ENCODE results near the gene APIP. TPM values are rescaled to one million over a fixed set of nuclear protein-coding genes. Genes with fewer than 3 reads are reported as not detected.

Gene APIP
- polyA plus RNA-seq, 2 of the 4 experiments (the other 2 are of a cell fraction) = 42.4 to 55.6 TPM

- ATAC-seq (no peak), DNase-seq (ENCODE audit: low read depth in 1 of 2, low spot score in 1 of 2) (no peak), FAIRE-seq (no peak)
- Histone ChIP-seq H3K4me1 (0 out of 3 replicates have a peak, but pooled peaks cover 3% of the 10 kb centered on the region), H3K27ac (no peak overlapping the region), H3K4me3 (no peak overlapping the region), H3K9me3 (no peaks in the 10 kb centered on the region), H3K4me2 (no peak overlapping the region)
- TF ChIP-seq ZSCAN20 (CRISPR knock-in tag; IDR thresholded peaks at IDR 0.05) (no peak), KDM5A (IDR thresholded peaks at IDR 0.05) (no peak), HEYL (CRISPR knock-in tag; IDR thresholded peaks at IDR 0.05) (no peak), GATA3 (IDR thresholded peaks at IDR 0.05; ENCODE audit: borderline replicate concordance) (no peak), NPAS2 (CRISPR knock-in tag; IDR thresholded peaks at IDR 0.05; ENCODE audit: borderline replicate concordance) (no peak), SREBF2 (IDR thresholded peaks at IDR 0.05) (no peak), HES2 (IDR thresholded peaks at IDR 0.05) (no peak), ATOH8 (CRISPR knock-in tag; IDR thresholded peaks at IDR 0.05; ENCODE audit: low read depth) (no peak), FOSB (CRISPR knock-in tag; IDR thresholded peaks at IDR 0.05) (no peak), CEBPB (IDR thresholded peaks at IDR 0.05) (no peak), EHMT2 (IDR thresholded peaks at IDR 0.05; ENCODE audit: low read depth) (no peak), ESRRA (IDR thresholded peaks at IDR 0.05; ENCODE audit: borderline replicate concordance, low read length) (no peak), BHLHE40 (IDR thresholded peaks at IDR 0.05; ENCODE audit: low read depth, low read length) (no peak), MAX (IDR thresholded peaks at IDR 0.05) (no peak), HMGXB4 (CRISPR knock-in tag; IDR thresholded peaks at IDR 0.05; ENCODE audit: borderline replicate concordance) (no peak)
- TF ChIP-seq, protein P1, sequence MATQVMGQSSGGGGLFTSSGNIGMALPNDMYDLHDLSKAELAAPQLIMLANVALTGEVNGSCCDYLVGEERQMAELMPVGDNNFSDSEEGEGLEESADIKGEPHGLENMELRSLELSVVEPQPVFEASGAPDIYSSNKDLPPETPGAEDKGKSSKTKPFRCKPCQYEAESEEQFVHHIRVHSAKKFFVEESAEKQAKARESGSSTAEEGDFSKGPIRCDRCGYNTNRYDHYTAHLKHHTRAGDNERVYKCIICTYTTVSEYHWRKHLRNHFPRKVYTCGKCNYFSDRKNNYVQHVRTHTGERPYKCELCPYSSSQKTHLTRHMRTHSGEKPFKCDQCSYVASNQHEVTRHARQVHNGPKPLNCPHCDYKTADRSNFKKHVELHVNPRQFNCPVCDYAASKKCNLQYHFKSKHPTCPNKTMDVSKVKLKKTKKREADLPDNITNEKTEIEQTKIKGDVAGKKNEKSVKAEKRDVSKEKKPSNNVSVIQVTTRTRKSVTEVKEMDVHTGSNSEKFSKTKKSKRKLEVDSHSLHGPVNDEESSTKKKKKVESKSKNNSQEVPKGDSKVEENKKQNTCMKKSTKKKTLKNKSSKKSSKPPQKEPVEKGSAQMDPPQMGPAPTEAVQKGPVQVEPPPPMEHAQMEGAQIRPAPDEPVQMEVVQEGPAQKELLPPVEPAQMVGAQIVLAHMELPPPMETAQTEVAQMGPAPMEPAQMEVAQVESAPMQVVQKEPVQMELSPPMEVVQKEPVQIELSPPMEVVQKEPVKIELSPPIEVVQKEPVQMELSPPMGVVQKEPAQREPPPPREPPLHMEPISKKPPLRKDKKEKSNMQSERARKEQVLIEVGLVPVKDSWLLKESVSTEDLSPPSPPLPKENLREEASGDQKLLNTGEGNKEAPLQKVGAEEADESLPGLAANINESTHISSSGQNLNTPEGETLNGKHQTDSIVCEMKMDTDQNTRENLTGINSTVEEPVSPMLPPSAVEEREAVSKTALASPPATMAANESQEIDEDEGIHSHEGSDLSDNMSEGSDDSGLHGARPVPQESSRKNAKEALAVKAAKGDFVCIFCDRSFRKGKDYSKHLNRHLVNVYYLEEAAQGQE (IDR thresholded peaks at IDR 0.05) = no peak
- TF ChIP-seq, protein P2, sequence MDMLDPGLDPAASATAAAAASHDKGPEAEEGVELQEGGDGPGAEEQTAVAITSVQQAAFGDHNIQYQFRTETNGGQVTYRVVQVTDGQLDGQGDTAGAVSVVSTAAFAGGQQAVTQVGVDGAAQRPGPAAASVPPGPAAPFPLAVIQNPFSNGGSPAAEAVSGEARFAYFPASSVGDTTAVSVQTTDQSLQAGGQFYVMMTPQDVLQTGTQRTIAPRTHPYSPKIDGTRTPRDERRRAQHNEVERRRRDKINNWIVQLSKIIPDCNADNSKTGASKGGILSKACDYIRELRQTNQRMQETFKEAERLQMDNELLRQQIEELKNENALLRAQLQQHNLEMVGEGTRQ (IDR thresholded peaks at IDR 0.05) = no peak
- POLR2A ChIA-PET = no interaction called here
- CTCF ChIA-PET = no interaction called here
Observed at GRCh38 chr11:34851916-34852315, 64.3 kb downstream of the APIP start.

DNA sequence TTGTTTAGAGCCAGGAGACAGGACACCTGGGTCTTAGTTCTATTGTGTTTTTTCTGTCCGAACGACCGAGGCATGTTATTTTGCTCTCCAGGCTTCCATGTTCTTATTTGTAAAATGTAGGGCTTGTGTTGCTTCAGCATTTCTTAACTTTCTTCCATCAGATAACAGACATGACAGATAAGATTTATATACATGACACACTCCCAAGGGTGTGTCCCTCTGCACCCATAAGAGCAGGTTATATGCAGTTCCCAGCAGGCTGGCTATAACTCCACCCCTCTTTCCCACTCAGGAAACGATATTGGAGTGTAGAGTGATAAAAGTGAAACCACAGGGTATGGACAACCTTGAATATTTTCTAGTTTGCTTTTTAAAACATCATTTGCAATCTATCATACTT lies 65.8 kb downstream of the APIP start:
- Histone ChIP-seq H3K4me3 (no peak overlapping the region), H3K27ac (no peak overlapping the region), H3K4me2 (no peak overlapping the region; the same call in 2 of the 3 replicates), H3K4me1 (0 out of 3 replicates have a peak, but pooled peaks cover 3% of the 10 kb centered on the region), H3K9me3 (no peaks in the 10 kb centered on the region)
- ATAC-seq = no peak
- POLR2A ChIA-PET = no interaction called here
- no peak for FAIRE-seq
- WGBS (ENCODE audit: missing lambda C conversion rate) = 69% methylated on average over 4 of the region's 4 CpGs
- no peak for TF ChIP-seq ZFP36 (IDR thresholded peaks at IDR 0.05; ENCODE audit: borderline replicate concordance, partially characterized antibody)
- TF ChIP-seq HOXB5 (CRISPR knock-in tag; IDR thresholded peaks at IDR 0.05) = no peak
- peak in 1 of 2 experiments; percentile 18 for DNase-seq (ENCODE audit: low read depth in 1 of 2, low spot score in 1 of 2)
- CTCF ChIA-PET = no interaction called here

All from A549 (cell line).